Panc1 (cell line): ENCODE measurements around the gene ATRN. TPM values are rescaled to one million over a fixed set of nuclear protein-coding genes. Genes with fewer than 3 reads are reported as not detected.

Experiments
- ATAC-seq: fragments of 200-7000 bp; cut with Tn5 transposase; 2 replicates; pipeline ENCODE4 v1.9.1; 2020; ENCODE audit warnings: mild to moderate bottlenecking, moderate library complexity
- BruUV-seq: library from RNA; stranded (reverse); fragments of 400-500 nt; replicated peaks from 2 replicates; lab custom pipeline; 2021; lab: Mats Ljungman, UMichigan
- CTCF ChIA-PET: fragments of 300-600 bp; sonication (Branson Sonifier 250); formaldehyde crosslinking; loops from one replicate; lab custom pipeline; 2022; ENCODE audit warnings: antibody characterized with exemption; lab: Charles Lee
- POLR2A ChIA-PET: fragments of 300-600 bp; sonication (Branson Sonifier 250); formaldehyde crosslinking; loops from one replicate; lab custom pipeline; 2022; ENCODE audit warnings: antibody characterized with exemption; lab: Charles Lee
- DNase-seq: peaks from one replicate; pipeline ENCODE4 v3.0.0-alpha.2; 2010; ENCODE audit warnings: low read depth, low spot score
- H3K27ac ChIP-seq: 2 replicates; pipeline ENCODE4 v1.5.1; 2011; ENCODE audit warnings: mild to moderate bottlenecking, low read length, inconsistent platforms
- H3K27me3 ChIP-seq: fragments of 200-500 bp; sonication (Bioruptor generic); 2 replicates; pipeline ENCODE4 v1.6.0; 2014; ENCODE audit warnings: low read length, inconsistent platforms; ENCODE audit not compliant: control insufficient read depth, insufficient read depth
- H3K36me3 ChIP-seq: fragments of 200-500 bp; sonication (Bioruptor generic); 2 replicates; pipeline ENCODE4 v1.5.1; 2014; ENCODE audit warnings: inconsistent platforms, mild to moderate bottlenecking, low read length, moderate library complexity; ENCODE audit not compliant: control insufficient read depth, insufficient read depth
- H3K4me1 ChIP-seq: 2 replicates; pipeline ENCODE4 v1.5.1; 2011; ENCODE audit warnings: inconsistent platforms, mild to moderate bottlenecking, low read length, moderate library complexity; ENCODE audit not compliant: control insufficient read depth, insufficient read depth
- H3K4me3 ChIP-seq, 2 experiments: 2 replicates each; pipeline ENCODE4 v1.5.1; 2011 to 2012; ENCODE audit warnings: low read depth in 2 of 2, low read length in 2 of 2, mild to moderate bottlenecking in 2 of 2, inconsistent platforms in 1 of 2, moderate library complexity in 1 of 2
- H3K9me3 ChIP-seq: fragments of 200-500 bp; sonication (Bioruptor generic); 2 replicates; pipeline ENCODE4 v1.5.1; 2014; ENCODE audit warnings: low read depth, mild to moderate bottlenecking, inconsistent platforms, low read length, moderate library complexity; ENCODE audit not compliant: control insufficient read depth, insufficient read depth
- POLR2AphosphoS5 ChIP-seq: IDR thresholded peaks from 2 replicates; pipeline ENCODE4 v1.6.1; 2012; ENCODE audit warnings: mild to moderate bottlenecking, low read depth, low read length, moderate library complexity
- SIN3A ChIP-seq: IDR thresholded peaks from 2 replicates; pipeline ENCODE4 v1.6.1; 2012; ENCODE audit warnings: low read depth, mild to moderate bottlenecking, low read length, moderate library complexity, borderline replicate concordance; ENCODE audit not compliant: insufficient read depth
- TCF7L2 ChIP-seq: IDR thresholded peaks from 2 replicates; pipeline ENCODE4 v1.6.1; 2011; ENCODE audit warnings: mild to moderate bottlenecking, low read depth, low read length, inconsistent platforms
- in situ Hi-C: cut with HindIII; loops from 2 replicates; pipeline ENCODE4 v1.10.0; 2016; ENCODE audit warnings: low sequenced_read_pairs, low pct_unique_long_range_greater_than_20kb
- intact Hi-C: fragments of 100-400 bp; cut with micrococcal nuclease; formaldehyde crosslinking; loops from one replicate; pipeline ENCODE4 v1.10.0; 2022; ENCODE audit not compliant: unreplicated experiment
- total RNA-seq: library from RNA; stranded (reverse); gene quantifications from one replicate; pipeline ENCODE4 v1.2.1, GENCODE V29; 2021; ENCODE audit not compliant: unreplicated experiment
- TF ChIP-seq, protein P1 (sequence below), 2 experiments: IDR thresholded peaks; 2 replicates each; pipeline ENCODE4 v1.6.1; 2011 to 2012; ENCODE audit warnings: low read depth in 2 of 2, control low read depth in 1 of 2, low read length in 1 of 2, mild to moderate bottlenecking in 1 of 2, moderate library complexity in 1 of 2; ENCODE audit not compliant: insufficient read depth in 1 of 2
- TF ChIP-seq, protein P2 (sequence below): fragments of 450-650 bp; IDR thresholded peaks from 2 replicates; pipeline ENCODE4 v1.5.1; 2017; ENCODE audit warnings: mild to moderate bottlenecking

ATRN gene
- total RNA-seq, 1 experiment from 2014 or later = 33.8 TPM

DNA sequence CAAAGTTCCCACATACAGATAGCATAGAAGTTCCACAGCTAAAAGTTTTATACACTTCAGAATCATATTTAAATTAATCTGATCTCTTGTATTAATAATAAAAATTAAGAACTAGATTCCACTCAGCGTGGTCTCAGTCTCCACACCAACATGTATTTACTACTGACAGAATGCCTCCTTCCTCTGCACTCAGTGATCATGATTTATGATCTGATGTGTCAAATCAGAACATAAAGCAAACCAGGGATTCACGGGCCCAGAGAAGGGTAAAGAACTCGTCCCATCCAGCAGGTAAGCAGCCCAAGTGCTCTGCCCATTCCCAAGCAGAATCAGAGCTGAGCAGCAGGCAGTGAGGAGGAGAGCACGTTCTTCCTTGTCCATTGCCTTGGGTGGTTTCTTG, 14.2 kb upstream of the ATRN start:
- Histone ChIP-seq H3K27me3 (no peaks in the 10 kb centered on the region), H3K4me1 (no peaks in the 10 kb centered on the region), H3K27ac (no peak overlapping the region), H3K9me3 (no peaks in the 10 kb centered on the region), H3K36me3 (no peaks in the 10 kb centered on the region), H3K4me3 (no peak overlapping the region)
- no peak for ATAC-seq
- no TSS peak for BruUV-seq
- POLR2A ChIA-PET = no interaction called here
- in situ Hi-C loops (no loop called here), intact Hi-C loops (no loop called here)
- no peak for DNase-seq
- no peak for TF ChIP-seq POLR2AphosphoS5
- TF ChIP-seq, protein P1, sequence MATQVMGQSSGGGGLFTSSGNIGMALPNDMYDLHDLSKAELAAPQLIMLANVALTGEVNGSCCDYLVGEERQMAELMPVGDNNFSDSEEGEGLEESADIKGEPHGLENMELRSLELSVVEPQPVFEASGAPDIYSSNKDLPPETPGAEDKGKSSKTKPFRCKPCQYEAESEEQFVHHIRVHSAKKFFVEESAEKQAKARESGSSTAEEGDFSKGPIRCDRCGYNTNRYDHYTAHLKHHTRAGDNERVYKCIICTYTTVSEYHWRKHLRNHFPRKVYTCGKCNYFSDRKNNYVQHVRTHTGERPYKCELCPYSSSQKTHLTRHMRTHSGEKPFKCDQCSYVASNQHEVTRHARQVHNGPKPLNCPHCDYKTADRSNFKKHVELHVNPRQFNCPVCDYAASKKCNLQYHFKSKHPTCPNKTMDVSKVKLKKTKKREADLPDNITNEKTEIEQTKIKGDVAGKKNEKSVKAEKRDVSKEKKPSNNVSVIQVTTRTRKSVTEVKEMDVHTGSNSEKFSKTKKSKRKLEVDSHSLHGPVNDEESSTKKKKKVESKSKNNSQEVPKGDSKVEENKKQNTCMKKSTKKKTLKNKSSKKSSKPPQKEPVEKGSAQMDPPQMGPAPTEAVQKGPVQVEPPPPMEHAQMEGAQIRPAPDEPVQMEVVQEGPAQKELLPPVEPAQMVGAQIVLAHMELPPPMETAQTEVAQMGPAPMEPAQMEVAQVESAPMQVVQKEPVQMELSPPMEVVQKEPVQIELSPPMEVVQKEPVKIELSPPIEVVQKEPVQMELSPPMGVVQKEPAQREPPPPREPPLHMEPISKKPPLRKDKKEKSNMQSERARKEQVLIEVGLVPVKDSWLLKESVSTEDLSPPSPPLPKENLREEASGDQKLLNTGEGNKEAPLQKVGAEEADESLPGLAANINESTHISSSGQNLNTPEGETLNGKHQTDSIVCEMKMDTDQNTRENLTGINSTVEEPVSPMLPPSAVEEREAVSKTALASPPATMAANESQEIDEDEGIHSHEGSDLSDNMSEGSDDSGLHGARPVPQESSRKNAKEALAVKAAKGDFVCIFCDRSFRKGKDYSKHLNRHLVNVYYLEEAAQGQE (IDR thresholded peaks at IDR 0.05; ENCODE audit: insufficient read depth in 1 of 2, low read depth in 2 of 2, low read length in 1 of 2) = no peak
- TF ChIP-seq TCF7L2 = no peak
- TF ChIP-seq, protein P2, sequence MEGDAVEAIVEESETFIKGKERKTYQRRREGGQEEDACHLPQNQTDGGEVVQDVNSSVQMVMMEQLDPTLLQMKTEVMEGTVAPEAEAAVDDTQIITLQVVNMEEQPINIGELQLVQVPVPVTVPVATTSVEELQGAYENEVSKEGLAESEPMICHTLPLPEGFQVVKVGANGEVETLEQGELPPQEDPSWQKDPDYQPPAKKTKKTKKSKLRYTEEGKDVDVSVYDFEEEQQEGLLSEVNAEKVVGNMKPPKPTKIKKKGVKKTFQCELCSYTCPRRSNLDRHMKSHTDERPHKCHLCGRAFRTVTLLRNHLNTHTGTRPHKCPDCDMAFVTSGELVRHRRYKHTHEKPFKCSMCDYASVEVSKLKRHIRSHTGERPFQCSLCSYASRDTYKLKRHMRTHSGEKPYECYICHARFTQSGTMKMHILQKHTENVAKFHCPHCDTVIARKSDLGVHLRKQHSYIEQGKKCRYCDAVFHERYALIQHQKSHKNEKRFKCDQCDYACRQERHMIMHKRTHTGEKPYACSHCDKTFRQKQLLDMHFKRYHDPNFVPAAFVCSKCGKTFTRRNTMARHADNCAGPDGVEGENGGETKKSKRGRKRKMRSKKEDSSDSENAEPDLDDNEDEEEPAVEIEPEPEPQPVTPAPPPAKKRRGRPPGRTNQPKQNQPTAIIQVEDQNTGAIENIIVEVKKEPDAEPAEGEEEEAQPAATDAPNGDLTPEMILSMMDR = no peak
- no peak for TF ChIP-seq SIN3A
- CTCF ChIA-PET = no interaction called here

DNA sequence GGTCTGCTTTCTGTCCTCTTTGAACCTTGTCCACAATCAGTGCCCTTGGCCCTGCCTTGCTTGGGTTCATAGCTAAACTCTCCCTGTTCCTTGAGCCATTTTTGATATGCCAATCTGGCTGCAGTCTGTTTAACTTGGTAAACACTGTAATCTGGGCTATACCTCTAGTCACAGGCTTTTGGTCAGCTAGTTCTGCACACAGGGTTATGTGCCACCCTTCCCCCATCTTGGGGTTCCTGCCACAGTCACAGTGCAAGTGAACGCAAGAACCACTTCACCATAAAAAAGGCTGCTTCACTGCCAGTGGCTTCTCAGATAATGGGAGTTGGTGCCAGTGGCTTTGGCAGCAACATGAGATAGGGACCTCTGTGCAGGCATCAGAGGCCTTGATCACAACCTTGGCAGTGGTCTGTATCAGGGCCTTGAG, 10.9 kb upstream of the ATRN start:
- H3K9me3 ChIP-seq = no peaks in the 10 kb centered on the region
- in situ Hi-C loops = no loop called here
- no peaks in the 10 kb centered on the region for H3K27me3 ChIP-seq
- DNase-seq (no peak), ATAC-seq (no peak)
- BruUV-seq = no TSS peak
- no peaks in the 10 kb centered on the region for H3K36me3 ChIP-seq
- intact Hi-C loops = no loop called here
- H3K4me1 ChIP-seq = no peaks in the 10 kb centered on the region
- TF ChIP-seq, protein P2 = no peak
- TF ChIP-seq TCF7L2 = no peak
- TF ChIP-seq SIN3A = no peak
- no peak for TF ChIP-seq POLR2AphosphoS5
- TF ChIP-seq, protein P1 (IDR thresholded peaks at IDR 0.05; ENCODE audit: insufficient read depth in 1 of 2, low read depth in 2 of 2, low read length in 1 of 2) = no peak
- ChIA-PET POLR2A (no interaction called here), CTCF (no interaction called here)
- no peak overlapping the region for H3K4me3 ChIP-seq
- H3K27ac ChIP-seq = no peak overlapping the region
